HG02763 (cell line): ENCODE measurements around the gene RUFY1.

ENCODE experiments used
- ATAC-seq: cut with Tn5 transposase; IDR thresholded peaks from one replicate; pipeline ENCODE4 v1.9.1; 2021; ENCODE audit warnings: mild to moderate bottlenecking, moderate library complexity; ENCODE audit not compliant: unreplicated experiment

The RUFY1 gene

DNA sequence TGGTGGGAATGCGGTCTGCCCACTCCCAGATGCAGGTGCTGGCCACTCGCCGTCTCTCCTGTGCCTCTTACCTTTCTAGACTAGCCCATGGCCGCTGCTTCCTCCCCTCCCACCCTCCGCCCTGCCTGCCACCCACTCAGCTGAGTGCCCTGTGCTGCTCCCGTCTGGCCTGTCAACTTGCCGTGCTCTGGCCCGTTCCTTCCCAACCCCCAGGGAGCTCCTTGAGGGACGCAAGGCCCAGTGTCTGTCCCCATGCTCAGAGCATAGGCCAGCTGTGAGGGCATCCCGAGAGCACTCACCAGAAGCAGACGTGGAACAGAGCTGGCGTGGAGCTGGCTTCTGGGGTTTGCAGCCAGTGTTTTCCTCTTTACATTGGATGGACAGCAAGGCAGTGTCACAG is 53.0 kb downstream of the RUFY1 start:
- ATAC-seq = no peak

DNA sequence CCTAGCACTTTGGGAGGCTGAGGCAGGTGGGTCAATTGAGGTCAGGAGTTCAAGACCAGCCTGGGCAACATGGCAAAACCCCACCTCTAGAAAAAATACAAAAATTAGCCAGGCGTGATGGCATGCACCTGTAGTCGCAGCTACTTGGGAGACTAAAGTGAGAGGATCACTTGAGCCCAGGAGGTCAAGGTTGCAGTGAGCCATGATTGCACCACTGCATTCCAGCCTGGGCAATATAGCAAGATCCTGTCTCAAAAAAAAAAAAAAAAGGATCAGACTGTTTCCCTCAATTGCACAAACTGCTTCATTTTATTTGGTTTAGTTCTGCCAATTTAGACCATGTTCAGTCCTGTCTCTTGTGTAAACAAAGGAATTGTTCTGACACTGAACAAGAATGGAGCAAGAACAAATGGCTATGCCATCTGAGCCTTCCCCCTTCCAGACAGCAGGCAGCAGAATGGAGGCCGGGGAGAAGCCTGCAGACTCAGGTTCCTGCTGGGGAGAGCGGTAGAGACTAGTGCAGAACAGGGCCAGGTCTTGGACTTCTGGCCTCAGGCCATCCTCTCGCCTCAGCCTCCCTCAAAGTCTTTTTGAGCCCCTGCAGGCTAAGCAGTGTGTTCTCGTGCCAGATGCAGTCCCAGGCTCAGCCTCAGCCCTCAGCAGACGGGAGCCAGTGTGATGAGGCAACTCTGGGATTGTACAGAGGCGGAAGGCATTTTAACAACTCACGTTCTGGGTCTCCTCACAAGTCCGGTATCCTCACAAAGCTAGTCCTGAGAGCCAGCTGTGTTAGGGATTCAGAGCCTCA is 54.9 kb downstream of the RUFY1 start:
- ATAC-seq = no peak

DNA sequence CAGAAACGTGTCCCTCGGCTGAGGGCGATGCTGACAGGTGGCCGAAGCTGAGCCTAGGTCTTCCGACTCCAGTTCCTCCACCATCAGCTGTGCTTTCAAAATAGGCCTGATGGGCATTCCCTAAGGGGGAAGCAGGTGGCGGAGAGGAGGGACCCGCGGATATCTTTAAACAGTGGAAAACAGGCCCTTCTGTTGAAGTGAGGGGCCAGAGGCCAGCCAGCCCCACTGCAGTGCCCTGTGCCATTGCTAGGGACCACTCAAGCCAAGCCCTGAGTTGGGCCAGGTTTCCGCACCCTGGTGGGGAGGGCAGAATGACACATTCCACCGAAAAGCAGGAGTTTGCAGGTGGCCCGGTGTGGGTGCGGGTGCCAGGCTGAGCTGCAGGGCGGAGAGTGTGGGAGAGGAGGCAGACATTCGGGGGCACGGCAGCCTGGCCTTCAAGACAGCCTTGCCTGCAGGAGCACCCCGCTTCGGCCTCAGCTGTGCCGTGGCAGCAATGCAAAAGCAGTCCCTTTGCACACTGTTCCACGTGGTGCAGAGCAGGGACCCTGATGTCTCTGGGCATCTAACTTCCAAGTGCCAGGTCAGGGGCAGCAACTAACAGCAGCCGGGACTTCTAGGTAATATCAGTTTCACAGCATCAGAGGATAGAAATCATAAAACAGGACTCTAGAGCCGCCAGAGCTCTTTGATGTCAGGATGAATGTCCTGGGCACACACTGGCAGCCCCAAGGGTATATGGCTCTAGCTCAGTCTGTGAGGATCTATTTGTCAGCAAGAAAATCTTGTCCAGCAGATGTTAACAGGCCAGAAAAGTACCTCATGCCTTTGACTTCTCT is 55.9 kb downstream of the RUFY1 start:
- no peak for ATAC-seq

DNA sequence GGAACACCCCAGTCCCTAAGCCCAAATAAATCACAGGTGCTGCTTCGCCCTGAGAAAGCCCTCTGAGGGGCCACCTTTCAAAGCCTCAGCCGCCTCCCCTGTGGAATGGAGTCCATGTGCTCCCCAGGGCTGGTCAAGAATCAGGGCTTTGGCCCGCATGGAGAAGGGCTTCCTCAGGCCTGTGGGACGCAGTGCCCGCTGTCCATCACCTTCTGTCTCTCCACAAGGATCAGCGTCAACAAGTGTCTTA is 56.5 kb downstream of the RUFY1 start:
- ATAC-seq = no peak

DNA sequence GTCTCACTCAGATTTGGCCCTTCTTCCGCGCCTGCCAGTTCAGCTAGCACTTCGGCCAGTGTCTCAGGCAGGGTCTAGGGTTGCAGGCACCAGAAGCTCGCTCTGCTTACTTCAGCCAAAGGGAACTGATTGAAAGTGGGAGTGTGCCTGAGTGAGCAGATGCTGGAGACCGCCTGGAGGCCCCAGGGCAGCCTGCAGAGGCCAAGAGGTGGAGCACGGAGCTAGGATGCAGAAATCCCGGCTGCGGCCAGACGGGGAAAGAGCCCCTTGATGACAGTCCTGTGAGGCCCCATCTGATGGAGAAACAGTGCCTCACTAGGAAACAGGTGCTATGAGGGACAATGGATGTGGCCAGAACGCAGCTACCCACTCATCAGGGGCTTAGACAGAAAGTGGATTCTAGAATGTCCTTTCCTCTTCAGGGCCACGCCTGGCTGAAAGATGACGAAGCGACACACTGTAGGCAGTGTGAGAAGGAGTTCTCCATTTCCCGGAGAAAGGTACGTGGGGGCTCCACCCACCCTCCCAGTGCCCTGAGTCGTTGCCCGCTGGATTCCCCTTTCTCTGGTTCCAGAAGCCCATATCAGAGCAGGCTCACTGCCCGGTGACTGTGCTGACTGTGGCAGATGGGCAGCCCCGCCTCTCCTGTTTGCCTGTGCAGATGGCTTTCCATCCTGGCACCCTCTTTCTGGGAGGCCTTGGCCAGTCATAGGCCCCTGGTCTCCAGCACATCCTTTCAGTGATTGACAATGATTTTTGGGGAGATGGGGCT is 57.0 kb downstream of the RUFY1 start:
- no peak for ATAC-seq

DNA sequence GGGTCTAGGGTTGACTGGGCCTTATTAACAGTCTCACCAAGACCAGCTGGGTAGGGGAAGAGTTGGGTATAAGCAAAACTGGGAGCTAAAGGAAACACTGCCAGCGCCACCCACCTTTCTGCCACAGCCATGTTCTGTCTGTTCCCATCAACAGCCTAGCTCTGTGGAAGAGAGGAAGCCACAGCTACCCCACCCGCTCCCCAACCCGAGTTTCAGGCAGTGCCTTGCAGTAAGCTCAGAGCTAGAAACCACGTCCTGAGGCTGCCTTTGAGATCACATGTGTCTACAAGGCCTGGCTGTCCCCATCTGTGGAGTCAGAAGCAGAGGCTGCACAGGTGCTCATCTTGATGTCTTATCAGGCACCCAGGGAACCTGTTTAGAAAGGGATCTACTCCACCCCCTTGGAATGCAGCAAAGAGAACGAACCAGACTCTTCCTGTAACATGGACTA is 57.8 kb downstream of the RUFY1 start:
- no peak for ATAC-seq

DNA sequence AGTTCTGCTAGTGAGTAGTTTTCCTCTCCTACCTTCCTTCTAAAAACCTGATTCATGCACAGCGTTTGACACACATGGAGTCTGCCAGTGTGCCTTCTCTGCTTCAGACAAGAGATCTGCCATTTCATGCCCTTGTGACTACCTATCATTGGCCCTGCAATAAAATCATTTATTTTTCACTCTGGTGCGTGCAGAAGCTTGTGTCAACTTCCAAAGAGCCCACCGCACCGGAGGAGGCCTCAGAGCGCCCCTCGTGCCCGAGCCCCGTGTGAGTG is 59.4 kb downstream of the RUFY1 start:
- ATAC-seq = no peak

DNA sequence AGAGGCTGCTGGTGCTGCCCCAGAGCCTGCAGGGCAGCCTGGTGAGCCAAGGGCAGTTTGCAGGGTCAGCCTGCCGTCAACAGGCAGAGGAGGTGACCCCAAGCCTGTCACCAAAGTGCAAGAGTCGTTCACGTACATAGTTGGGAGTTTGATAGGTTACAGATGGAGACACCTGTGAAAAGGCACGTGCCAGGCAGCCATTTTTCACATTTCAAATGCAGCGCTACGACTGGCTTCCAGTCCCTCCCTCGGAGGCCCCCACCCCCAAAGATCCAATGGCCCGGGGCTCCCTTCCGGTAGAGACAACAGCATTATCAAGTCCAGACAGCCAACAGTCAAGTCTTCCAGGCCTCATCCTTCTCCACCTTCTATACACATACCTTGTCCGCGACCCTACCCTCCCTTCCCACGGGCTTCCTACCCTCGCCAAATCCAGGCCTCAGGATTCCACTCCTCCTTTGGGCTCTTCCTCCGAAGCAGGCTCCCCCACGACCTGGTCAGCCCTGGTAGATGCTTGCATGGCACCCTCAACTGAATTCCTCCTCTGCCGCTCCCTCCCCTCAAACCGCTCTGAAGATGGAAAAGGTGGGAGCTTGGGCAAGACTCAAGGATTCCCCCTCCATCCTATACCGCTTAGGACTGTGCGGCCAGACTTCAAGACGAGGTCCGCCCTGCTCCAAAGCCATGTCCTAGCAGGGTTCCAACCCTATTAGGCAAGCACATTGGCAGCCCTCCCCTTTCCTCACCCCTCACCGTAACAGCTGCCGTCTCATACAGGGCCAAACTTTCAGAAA is 60.0 kb downstream of the RUFY1 start:
- ATAC-seq = no peak

DNA sequence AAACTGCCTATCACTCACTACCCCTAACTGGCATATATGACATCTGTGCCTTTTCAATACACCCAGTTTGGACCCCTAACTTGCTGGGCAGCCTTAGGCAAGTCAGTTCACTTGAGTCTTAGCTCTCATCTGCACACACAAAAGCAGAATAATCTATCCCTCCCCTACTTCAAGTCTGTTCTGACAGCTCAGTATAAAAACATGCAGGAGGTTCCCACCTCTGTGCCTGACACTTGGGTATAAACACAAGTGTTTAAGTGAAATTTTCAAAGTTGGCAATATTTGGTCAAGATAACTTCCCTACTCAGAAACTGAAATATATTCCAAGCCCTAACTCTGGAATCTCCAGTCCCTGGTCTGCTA is 60.5 kb downstream of the RUFY1 start:
- no peak for ATAC-seq

DNA sequence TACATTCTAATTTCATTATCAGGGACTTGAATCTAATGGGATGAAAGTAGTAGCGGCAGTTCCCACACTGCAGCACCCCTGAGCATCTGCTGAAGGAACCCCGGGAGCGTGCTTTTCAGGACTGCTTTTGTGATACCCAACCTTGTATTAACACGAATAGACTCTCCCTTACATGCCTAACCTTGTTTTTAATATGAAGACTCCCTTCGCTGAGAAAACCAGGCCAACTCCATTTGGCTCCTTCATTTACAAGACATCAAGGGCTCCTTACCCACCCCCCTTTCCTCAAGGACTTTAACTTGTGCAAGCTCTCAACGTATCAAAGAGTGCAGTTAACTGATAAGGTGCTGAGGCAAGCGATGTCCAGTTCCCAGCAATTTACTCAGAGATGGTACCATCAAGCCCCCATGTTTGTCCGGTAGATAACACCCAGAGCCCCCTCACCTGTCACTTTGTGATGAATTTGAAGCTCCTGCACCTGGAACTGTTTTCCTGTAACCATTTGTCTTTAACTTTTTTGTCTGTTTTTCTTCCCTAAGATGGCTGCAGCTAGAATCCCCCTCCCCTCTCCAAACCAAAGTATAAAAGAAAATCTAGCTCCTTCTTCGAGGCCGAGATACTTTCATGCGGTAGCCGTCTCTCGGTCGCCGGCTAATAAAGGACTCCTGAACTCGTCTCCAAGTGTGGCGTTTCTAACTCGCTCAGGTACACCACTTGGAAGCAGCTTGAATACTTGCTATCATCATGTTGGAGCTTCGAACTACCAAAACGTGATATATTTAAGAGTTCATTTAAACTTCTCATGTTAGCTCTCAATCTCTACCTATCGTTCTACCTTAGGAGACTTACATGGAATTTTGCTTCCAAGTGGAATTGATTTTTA is 62.5 kb downstream of the RUFY1 start:
- ATAC-seq = no peak

DNA sequence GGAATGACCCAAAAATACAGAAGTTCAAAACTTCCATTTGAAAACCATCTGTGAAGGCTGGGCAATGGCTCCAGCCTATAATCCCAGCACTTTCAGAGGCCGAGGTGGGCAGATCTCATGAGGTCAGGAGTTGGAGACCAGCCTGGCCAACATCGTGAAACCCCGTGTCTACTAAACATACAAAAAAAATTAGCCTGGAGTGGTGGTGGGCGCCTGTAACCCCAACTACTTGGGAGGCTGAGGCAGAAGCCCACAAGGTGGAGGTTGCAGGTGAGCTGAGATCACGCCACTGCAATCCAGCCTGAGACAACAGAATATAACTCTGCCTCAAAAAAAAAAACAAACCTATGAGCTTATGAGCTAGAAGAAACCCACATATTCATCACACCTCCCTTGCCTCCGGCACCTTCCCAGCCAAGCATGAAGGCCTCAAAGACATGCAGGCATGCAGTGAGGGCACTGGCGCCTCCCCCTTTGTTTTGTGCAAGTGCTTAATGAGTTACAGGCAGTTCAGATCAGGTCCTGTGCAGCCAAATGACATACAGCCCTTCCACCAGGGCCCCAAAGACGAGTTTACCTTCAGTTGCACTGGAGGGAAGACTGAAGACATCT is 63.2 kb downstream of the RUFY1 start:
- ATAC-seq = no peak

DNA sequence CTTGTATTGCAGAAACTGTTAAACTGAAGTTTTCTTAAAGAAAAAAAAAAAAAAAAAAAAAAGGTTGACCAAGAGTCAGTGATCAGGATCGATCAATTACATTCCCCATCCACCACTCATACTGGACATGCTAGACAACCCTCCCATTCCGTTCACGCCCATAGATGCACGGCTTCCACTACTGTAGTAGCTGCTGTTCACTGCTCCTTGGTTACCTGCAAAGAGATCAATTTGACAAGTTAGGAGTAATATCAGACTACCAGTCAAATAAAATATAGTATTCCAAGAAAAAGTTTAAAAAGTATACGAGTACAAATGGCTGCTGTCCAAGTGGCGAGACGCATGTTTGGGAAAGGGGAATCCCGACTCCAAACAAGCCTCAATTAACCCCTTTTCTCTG is 64.4 kb downstream of the RUFY1 start:
- no peak for ATAC-seq

DNA sequence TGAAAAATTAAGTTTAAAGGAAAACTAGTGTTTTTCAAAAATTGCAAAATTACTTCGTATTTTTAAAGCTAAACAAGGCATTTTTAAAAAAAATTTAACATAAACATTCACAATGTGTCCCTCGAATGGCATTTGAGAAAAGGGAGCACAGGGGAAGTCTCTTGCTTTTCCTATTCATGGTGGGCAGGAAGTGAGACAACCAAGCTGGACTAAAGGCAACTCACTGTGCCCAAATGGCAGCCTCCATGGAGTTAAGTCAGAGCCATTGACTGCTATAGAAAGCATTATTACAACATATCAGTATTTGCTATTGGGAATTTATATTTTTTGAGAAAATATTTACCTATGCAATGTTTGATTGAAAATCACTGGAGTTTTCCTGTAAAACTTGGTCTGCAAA is 64.8 kb downstream of the RUFY1 start:
- ATAC-seq = no peak

DNA sequence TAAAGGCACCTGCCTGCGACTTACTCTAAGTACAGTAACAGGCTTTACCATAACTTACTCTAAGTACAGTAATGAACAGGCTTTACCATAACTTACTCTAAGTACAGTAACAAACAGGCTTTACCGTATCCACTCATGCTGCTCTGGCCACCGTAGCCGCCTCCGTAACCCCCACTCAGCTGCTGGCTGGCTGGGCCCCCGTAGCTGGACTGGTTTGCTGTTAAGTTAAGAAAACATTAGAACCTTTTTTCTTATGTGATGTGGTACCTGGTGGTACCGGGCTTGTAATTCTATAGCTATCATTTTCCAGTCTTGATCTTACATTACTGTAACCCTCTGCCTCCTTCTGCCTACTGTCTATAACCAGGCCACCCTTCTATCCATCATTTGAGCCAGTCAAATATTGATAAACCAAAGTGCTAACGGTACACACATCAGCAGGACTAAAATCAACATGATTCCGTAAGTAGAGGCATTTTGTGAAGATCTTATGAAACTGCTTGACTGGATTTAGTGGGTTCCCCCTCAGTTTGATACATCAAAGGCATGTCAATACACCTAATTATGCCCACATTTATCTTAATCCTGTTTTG is 65.7 kb downstream of the RUFY1 start:
- no peak for ATAC-seq

DNA sequence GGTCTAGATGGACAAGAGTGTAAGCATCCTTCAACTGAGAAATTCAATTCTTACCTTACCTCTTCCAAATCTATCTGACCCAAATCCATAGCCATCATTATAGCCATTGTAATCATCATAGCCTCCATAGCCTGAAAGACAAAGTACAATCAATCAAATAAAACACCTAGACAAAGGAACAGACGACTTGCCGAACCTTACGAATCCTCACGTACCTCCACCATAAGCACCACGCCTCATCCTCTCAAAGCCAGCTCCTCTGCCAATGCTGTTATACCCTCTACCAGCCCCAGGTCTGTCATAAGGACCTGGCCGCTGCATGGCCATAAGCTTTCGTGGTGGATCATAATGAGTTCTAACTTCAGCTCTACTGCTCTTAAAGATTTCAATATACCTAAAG is 67.6 kb downstream of the RUFY1 start:
- ATAC-seq = no peak

DNA sequence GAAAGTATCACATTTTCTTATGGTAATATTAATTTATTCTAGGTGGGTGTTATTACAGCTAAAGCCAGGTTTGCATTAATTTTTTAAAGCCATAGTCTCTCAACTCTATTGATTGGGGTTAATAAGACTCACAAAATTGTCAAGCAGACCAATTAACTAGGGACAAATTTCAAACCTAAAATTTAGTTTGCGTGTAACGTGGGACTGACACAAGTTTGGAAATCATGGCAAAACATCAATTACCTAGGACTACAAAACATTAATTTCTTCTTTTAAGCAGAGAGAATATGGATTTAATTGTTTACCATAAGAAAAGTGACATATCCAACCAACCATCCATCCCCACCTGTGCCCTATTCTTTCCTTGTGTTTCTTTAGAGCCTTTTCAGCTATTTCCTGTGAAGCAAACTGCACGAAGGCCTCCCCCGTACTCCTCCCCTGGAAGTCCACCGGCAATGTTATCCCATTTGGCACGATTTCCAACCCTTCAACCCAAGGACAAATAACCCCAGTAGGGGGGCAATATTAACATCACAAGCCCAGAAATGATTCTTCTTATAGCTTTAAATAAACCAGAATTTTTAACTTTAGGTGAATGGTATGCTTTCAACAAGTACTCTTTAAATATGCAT is 68.7 kb downstream of the RUFY1 start:
- no peak for ATAC-seq

DNA sequence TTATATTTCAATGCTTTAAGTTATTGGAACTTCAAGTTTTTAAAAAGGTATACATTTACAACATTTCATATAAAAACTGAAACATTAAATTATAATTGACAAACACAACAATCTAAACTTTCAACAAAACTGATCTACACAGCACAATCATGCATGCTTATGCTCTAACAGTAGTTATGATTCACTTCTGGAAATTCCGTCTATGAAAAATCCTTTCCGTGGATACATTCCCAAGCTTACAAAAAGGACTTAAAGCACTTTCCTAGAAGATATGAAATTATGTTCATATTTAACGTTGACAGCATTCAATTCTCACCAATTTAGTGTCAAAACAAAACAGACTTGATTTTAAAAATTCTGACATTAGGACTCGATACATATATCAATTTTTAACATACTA is 69.4 kb downstream of the RUFY1 start:
- ATAC-seq = no peak

DNA sequence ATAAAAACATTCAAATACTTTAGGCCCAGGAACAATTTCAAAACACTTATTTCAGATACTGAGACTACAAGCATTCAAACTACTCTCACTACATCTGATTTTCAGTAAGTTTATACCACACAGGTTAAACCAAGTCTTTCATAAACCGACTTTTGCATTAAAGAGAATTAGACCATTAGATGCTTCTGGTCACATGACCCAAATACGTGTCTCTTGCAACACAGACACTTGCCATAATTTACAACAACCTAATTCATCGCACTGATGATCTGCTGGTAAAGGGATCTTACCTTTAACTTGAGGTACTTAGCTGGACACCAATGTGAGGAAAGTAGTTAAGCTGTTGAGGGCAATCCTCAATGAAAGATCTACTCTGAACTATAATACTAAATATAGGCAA is 69.9 kb downstream of the RUFY1 start:
- no peak for ATAC-seq

DNA sequence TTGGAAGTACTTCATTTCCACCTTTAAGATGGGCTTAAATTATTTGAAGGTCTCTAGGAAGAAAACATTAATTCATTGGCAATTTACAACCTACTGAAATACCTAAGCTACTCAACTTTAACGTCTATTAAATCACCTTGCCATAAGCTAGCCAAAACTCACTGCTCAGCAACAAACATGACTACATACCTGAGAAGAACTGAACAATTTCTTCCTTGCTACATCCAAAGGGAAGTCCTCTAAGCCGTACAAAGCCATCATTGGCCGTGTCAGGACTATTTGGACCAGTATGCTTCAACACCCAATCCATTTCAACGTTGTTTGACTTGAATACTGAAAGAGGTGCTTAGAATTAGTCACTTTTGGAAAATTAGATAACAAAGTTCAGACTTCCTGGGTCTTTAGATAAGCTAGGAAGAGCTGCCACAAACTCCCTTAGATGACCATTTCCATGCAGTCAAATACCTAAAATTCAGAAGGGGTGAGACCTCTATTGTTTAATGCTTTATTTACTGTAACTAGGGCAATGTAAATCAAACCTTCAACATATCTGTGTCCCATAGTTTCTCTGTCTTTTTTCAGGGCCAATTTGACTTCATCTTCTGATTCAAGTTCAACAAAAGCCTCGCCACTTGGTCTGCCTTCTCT is 70.5 kb downstream of the RUFY1 start:
- ATAC-seq = no peak
